Cardiac fibroblast (primary cell): ENCODE data around the gene MGAM2.
A peak's percentile ranks its signal among the peaks of the same experiment; 100 is the strongest.
"Not testable (repeated sequence)": the region's sequence is repeated elsewhere in the genome, so short reads cannot be mapped to it uniquely, and the experiment has no call there.

Experiments
- DNase-seq, 2 donors: peaks; one replicate each; pipeline versions ENCODE4 v3.0.0 to v3.0.0-alpha.2; 2010; ENCODE audit warnings: low read depth in 2 of 2
- H3K4me3 ChIP-seq, 2 donors: replicated peaks in 1 of 2; 1 replicate in 1 of 2; 2 replicates in 1 of 2; pipeline ENCODE4 v1.5.1; 2011; ENCODE audit warnings: low read depth in 2 of 2, low read length in 2 of 2, mild to moderate bottlenecking in 2 of 2, moderate library complexity in 1 of 2
- CTCF ChIP-seq: IDR thresholded peaks from one replicate; pipeline ENCODE4 v1.5.1; 2011; ENCODE audit warnings: low read depth, mild to moderate bottlenecking, low read length, inconsistent platforms

MGAM2 gene

GRCh38 chr7:142100634-142101033 is 10.9 kb upstream of the MGAM2 start:
- DNase-seq, result no peak
- no peak for TF ChIP-seq CTCF

DNA sequence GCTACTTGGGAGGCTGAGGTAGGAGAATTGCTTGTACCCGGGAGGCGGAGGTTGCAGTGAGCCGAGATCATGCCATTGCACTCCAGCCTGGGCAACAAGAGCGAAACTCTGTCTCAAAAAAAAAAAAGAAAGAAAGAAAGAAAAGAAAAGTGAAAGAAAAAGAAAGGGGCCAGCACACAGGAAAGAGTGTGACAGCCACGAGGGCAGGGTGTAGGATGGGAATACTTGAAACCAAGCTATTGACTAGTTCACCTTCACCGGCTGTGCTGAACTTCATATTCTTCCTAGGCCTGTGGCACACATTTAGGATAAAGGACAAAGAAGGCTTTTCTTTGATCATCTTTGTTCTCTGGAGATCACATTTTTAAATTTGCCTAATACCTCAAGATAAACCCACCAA is 9.7 kb upstream of the MGAM2 start:
- DNase-seq, H3K4me3 ChIP-seq: not testable (repeated sequence)

More at GRCh38 chr7:142100634-142101033, 10.9 kb upstream of the MGAM2 start:
- H3K4me3 ChIP-seq, result no peak overlapping the region

DNA sequence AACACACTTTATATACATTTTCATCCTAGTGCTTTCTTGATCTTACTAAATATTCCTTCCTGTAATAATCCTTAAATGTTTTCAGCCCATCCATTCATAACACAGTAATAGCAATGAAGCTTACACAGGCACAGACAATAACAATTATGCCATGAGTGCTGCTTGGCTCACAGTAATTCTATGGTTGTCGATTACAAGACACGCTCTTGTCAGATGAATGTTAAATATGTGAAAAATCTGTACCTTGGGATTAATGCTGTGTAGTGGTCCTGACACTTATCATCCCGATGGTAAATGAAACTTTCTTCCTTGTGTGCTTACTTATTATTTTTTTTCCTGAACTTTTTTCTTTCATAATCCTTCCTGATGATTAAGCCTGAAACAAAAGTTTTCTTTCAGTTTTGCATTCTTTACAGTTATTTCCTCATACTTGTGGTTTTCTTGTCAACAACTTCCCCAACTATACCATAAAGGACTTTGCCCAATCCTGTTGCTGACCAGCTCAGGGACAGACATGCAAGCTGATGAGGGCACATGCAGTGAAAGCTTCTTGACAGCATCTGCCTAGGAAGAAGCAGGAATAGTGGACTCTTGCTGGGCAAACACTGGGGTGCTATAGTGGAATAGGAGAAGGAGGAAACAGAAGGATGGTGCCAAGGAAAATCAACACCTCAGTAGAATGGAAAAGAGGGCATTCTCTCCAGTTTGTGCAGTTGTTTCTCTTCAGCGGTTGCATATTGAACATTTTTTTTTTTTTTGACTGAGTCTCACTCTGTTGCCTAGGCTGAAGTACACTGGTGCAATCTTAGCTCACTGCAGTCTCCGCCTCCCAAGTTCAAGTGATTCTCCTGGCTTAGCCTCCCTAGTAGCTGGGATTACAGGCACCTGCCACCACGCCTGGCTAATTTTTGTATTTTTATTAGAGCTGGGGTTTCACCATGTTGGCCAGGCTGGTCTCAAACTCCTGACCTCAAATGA is 6.7 kb upstream of the MGAM2 start:
- peak in 1 of 2 donors; percentile 72 for DNase-seq
- no peak for TF ChIP-seq CTCF
- no peak overlapping the region for H3K4me3 ChIP-seq

DNA sequence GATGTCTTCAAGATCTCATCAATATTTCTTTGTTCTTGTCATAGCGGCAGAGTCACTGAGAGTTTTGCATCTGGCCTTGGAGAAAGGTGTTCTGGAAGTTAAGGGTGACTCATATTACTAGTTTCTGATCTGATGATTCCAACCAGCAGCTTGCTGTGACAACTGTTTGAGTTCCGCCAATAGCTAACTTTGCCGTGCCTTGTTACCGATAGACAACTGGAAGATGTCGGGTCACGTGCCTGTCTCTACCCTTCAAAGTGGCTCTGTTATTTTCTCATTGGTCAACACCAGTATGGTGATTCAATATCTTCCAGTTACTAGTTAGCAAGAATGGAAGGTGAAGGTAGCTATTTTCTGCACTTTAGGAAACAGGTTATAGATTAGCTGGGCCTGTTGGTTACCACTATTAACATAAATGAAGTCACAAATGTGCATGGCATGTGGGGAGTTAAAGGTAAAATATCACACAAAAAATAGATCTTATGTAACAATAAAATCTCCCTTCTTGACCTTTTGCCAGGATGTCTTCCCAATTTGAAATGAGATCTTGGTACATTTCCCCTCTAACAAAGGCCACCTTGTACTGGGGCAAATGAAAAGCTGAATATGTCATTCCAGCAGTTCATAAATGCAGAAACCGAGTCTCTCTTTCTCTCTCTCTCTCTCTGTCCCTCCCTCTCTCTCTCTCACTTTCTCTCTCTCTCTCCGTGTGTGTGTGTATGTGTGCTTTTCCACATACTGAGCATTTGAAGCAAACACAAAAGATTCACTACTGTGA is 2.6 kb upstream of the MGAM2 start:
- no peak for DNase-seq
- no peak for TF ChIP-seq CTCF
- no peak overlapping the region for H3K4me3 ChIP-seq

DNA sequence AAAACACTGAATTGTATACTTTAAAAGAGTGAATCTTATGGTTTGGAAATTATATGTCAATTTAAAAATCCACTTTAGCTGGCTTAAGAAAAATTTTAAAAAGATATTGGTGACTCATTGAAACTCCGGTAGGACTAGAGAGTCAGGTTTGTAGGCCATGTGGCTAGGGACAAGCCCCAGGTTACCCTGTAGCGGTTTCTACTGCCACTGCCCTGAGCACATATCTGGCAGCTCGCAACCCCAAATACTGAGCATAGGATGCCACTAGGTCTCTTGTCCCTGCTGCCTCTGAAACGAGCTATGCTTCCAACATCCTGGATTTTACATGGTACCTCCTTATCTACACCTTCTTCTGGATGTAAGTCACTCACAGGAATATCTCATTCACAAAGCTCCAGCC is 1.4 kb upstream of the MGAM2 start:
- TF ChIP-seq CTCF, result no peak
- DNase-seq, result no peak

DNA sequence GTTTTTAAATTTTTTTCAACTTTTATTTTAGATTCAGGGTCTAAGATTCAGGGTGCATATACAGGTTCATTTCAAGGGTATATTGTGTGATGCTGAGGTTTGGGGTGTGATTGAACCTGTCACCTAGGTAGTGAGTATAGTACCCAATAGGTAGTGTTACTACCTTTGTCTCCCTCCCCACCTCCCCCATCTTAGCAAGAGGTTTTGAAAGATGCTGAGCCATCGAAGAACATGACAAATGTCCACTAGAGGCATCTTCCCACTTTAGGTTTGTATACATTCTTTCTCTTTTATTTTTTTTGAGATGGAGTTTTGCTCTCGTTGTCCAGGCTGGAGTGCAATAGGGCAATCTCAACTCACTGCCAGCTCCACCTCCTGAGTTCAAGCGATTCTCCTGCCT is 880 bp upstream of the MGAM2 start:
- no peak for TF ChIP-seq CTCF
- no peak for DNase-seq
- no peak overlapping the region for H3K4me3 ChIP-seq

More for the DNA sequence above, 1.4 kb upstream of the MGAM2 start:
- H3K4me3 ChIP-seq, result no peak overlapping the region

DNA sequence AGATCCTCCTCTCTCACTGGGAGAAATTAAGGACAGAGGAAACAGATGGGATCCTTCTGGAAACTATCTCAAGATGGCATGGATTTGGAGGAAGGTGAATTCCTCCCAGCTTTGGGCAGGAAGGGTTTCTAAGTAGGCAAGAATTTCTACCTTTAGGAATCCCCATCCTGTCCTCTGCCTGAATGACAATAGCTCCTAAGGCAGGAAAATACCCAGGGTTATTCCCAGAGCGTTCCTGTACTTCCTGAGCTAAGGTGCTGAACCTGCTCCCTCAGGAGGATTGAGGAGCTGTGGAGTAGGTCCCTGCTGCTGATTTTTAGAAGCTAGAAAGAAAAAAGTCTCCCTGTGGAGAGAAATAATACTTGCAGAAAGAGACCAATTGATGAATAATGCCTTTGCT is 568 bp downstream of the MGAM2 start:
- no peak for TF ChIP-seq CTCF
- H3K4me3 ChIP-seq, result no peak overlapping the region
- no peak for DNase-seq
